Measurements from ENCODE around the gene APOL6. TPM values are rescaled to one million over a fixed set of nuclear protein-coding genes. Genes with fewer than 3 reads are reported as not detected.

APOL6 gene
- total and polyA plus RNA-seq, 2 donors (not counting 3 experiments of a cell fraction or from before 2014, with no cell fraction given), result 0.33 to 3.0 TPM

DNA sequence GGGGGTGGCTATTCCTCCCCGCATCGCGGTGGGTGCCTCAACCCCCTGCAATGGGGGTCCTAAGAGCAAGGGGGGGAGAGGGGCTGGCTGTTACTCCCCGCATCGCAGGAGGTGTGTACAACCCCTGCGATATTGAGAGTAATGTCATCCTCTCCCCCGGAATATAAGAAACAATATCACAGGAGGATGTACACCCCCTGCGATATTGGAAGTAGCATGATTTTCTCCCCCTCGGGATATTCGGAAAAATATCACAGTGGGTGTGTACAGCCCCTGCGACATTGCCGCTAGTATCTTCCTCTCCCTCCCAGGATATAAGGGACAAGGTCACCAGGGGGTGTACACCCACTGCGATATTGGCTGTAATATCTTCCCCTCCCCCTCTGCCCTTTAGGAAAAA lies 47.0 kb downstream of the APOL6 start:
- intact Hi-C loops (cut with micrococcal nuclease) (no loop called here), dilution Hi-C loops (cut with MboI; ENCODE audit: extremely low pct_ligation_motif_present, low sequenced_read_pairs) (no loop called here)
- no peak overlapping the region for H3K4me3 ChIP-seq (replicated peaks in 1 of 3; ENCODE audit: insufficient read depth in 1 of 3, low read depth in 1 of 3, low read length in 3 of 3)
- no TSS peak for BruUV-seq (replicated peaks)
- H2AFZ ChIP-seq (ENCODE audit: low read depth, low read length), result no peak overlapping the region
- H4K20me1 ChIP-seq (replicated peaks; ENCODE audit: control insufficient read depth, extremely low read depth, insufficient read depth, low read length), result no peaks in the 10 kb centered on the region
- H3K9me1 ChIP-seq (replicated peaks; ENCODE audit: control insufficient read depth, extremely low read depth, insufficient read depth, low read length), result no peaks in the 10 kb centered on the region
- POLR2A ChIA-PET, result no interaction called here
- no peak overlapping the region for H3K4me2 ChIP-seq (ENCODE audit: insufficient read depth, low read length)
- TF ChIP-seq MYC (IDR thresholded peaks at IDR 0.05; ENCODE audit: low read depth, low read length), result no peak
- no peak for TF ChIP-seq EZH2 (IDR thresholded peaks at IDR 0.05; ENCODE audit: borderline replicate concordance, low read depth, low read length, severe bottlenecking)
- TF ChIP-seq, protein P1, sequence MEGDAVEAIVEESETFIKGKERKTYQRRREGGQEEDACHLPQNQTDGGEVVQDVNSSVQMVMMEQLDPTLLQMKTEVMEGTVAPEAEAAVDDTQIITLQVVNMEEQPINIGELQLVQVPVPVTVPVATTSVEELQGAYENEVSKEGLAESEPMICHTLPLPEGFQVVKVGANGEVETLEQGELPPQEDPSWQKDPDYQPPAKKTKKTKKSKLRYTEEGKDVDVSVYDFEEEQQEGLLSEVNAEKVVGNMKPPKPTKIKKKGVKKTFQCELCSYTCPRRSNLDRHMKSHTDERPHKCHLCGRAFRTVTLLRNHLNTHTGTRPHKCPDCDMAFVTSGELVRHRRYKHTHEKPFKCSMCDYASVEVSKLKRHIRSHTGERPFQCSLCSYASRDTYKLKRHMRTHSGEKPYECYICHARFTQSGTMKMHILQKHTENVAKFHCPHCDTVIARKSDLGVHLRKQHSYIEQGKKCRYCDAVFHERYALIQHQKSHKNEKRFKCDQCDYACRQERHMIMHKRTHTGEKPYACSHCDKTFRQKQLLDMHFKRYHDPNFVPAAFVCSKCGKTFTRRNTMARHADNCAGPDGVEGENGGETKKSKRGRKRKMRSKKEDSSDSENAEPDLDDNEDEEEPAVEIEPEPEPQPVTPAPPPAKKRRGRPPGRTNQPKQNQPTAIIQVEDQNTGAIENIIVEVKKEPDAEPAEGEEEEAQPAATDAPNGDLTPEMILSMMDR (IDR thresholded peaks at IDR 0.05; ENCODE audit: extremely low read depth in 1 of 2, insufficient read depth in 1 of 2, low read depth in 1 of 2, low read length in 2 of 2), result no peak
- no peak for TF ChIP-seq POLR2A (IDR thresholded peaks at IDR 0.05; ENCODE audit: low read depth, low read length)
- TF ChIP-seq POLR2AphosphoS5 (IDR thresholded peaks at IDR 0.05; ENCODE audit: insufficient read depth, low read depth, low read length), result no peak
- no peak for TF ChIP-seq GATA2 (IDR thresholded peaks at IDR 0.05; ENCODE audit: insufficient read depth, insufficient read length, low read depth, low read length)
- TF ChIP-seq FOS (IDR thresholded peaks at IDR 0.05; ENCODE audit: borderline replicate concordance, insufficient read depth, low read length), result no peak
- TF ChIP-seq JUN (IDR thresholded peaks at IDR 0.05; ENCODE audit: borderline replicate concordance, insufficient read depth, insufficient read length, low read depth), result no peak
- TF ChIP-seq, protein P2, sequence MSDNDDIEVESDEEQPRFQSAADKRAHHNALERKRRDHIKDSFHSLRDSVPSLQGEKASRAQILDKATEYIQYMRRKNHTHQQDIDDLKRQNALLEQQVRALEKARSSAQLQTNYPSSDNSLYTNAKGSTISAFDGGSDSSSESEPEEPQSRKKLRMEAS (IDR thresholded peaks at IDR 0.05; ENCODE audit: insufficient read depth, insufficient read length), result no peak
- no peak overlapping the region for H3K9ac ChIP-seq (replicated peaks; ENCODE audit: extremely low read depth, insufficient read depth, low read length)
- no peaks in the 10 kb centered on the region for H3K79me2 ChIP-seq (ENCODE audit: control insufficient read depth, insufficient read depth, low read length)
- FAIRE-seq, result no peak
- H3K36me3 ChIP-seq (ENCODE audit: control insufficient read depth in 2 of 2, extremely low read depth in 1 of 2, insufficient read depth in 2 of 2, low read length in 2 of 2), result no peaks in the 10 kb centered on the region
- H3K27ac ChIP-seq (ENCODE audit: insufficient read depth, low read depth, low read length), result no peak overlapping the region
- no peak for DNase-seq (ENCODE audit: low read depth, low spot score)
- H3K4me1 ChIP-seq (ENCODE audit: control insufficient read depth, extremely low read depth, insufficient read depth, low read length), result no peaks in the 10 kb centered on the region
- no peaks in the 10 kb centered on the region for H3K9me3 ChIP-seq (replicated peaks; ENCODE audit: control insufficient read depth, insufficient read depth, low read length)
- CTCF ChIA-PET, result no interaction called here
- H3K27me3 ChIP-seq (ENCODE audit: control insufficient read depth in 2 of 2, insufficient read depth in 2 of 2, low read length in 2 of 2), result peaks cover 0 to 2% of the 10 kb centered on the region in 2 experiments
